ENCODE data around the gene COG7.

GRCh38 chr16:23380501-23380951 is 72.5 kb downstream of the COG7 start:
- no peak for TF ChIP-seq POLR2A (IDR thresholded peaks at IDR 0.05)
- TF ChIP-seq, protein P1, sequence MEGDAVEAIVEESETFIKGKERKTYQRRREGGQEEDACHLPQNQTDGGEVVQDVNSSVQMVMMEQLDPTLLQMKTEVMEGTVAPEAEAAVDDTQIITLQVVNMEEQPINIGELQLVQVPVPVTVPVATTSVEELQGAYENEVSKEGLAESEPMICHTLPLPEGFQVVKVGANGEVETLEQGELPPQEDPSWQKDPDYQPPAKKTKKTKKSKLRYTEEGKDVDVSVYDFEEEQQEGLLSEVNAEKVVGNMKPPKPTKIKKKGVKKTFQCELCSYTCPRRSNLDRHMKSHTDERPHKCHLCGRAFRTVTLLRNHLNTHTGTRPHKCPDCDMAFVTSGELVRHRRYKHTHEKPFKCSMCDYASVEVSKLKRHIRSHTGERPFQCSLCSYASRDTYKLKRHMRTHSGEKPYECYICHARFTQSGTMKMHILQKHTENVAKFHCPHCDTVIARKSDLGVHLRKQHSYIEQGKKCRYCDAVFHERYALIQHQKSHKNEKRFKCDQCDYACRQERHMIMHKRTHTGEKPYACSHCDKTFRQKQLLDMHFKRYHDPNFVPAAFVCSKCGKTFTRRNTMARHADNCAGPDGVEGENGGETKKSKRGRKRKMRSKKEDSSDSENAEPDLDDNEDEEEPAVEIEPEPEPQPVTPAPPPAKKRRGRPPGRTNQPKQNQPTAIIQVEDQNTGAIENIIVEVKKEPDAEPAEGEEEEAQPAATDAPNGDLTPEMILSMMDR (IDR thresholded peaks at IDR 0.05): no peak

Measured in testis (tissue), 2 donors.